Coronary artery (tissue), 2 donors: ENCODE results near the gene TAPT1.
A peak's percentile ranks its signal among the peaks of the same experiment; 100 is the strongest.

ENCODE experiments used
- DNase-seq: peaks from one replicate; pipeline ENCODE4 v3.0.0-alpha.2; 2017; ENCODE audit warnings: low spot score
- H3K27ac ChIP-seq, 2 donors: fragments of 200-600 bp; sonication (generic); one replicate each; pipeline ENCODE4 v1.5.1; 2016 to 2019
- H3K4me3 ChIP-seq: fragments of 200-600 bp; sonication (generic); 2 replicates; pipeline ENCODE4 v1.5.1; 2016; ENCODE audit warnings: mild to moderate bottlenecking, moderate library complexity
- CTCF ChIP-seq: fragments of 200-600 bp; sonication (generic); IDR thresholded peaks from one replicate; pipeline ENCODE4 v1.5.1; 2019; ENCODE audit warnings: antibody characterized with exemption

The TAPT1 gene

GRCh38 chr4:16194214-16194613 is 32.1 kb downstream of the TAPT1 start:
- Histone ChIP-seq H3K4me3 (no peak overlapping the region), H3K27ac (no peak overlapping the region)
- TF ChIP-seq CTCF, result no peak
- no peak for DNase-seq

GRCh38 chr4:16192631-16193518 is 33.4 kb downstream of the TAPT1 start:
- Histone ChIP-seq H3K27ac (peak overlapping the region in 1 of 2 donors; percentile 17), H3K4me3 (peak overlapping the region; percentile 8)
- DNase-seq, result no peak
- no peak for TF ChIP-seq CTCF

- DNase-seq, result no peak
- no peak for TF ChIP-seq CTCF
- H3K27ac ChIP-seq, result no peak overlapping the region
- H3K4me3 ChIP-seq, result no peak overlapping the region
These were observed 34.2 kb downstream of the TAPT1 start for GRCh38 chr4:16192057-16192456.

GRCh38 chr4:16187455-16187854 is 38.8 kb downstream of the TAPT1 start:
- Histone ChIP-seq H3K27ac (no peak overlapping the region), H3K4me3 (no peak overlapping the region)
- TF ChIP-seq CTCF, result no peak
- no peak for DNase-seq

GRCh38 chr4:16186986-16187385 is 39.3 kb downstream of the TAPT1 start:
- Histone ChIP-seq H3K4me3 (no peak overlapping the region), H3K27ac (no peak overlapping the region)
- TF ChIP-seq CTCF, result no peak
- DNase-seq, result no peak

- H3K27ac ChIP-seq, result no peak overlapping the region
- no peak for DNase-seq
- TF ChIP-seq CTCF, result no peak
- no peak overlapping the region for H3K4me3 ChIP-seq
These were observed 42.7 kb downstream of the TAPT1 start for GRCh38 chr4:16183604-16184003.

- Histone ChIP-seq H3K27ac (no peak overlapping the region), H3K4me3 (no peak overlapping the region)
- DNase-seq, result no peak
- TF ChIP-seq CTCF, result no peak
These were observed 49.6 kb downstream of the TAPT1 start for GRCh38 chr4:16176621-16177020.
